HepG2 (cell line): ENCODE data around the gene HSPA1A. TPM values are rescaled to one million over a fixed set of nuclear protein-coding genes. Genes with fewer than 3 reads are reported as not detected.
A peak's percentile ranks its signal among the peaks of the same experiment; 100 is the strongest.

Experiments used
- AKAP8 ChIP-seq: sonication (generic); formaldehyde crosslinking; IDR thresholded peaks from 2 replicates; pipeline ENCODE4 v1.5.1; 2020; ENCODE audit warnings: mild to moderate bottlenecking, missing genetic modification reagents
- ESRRA ChIP-seq: sonication (generic); formaldehyde crosslinking; IDR thresholded peaks from 2 replicates; pipeline ENCODE4 v1.5.1; 2020; ENCODE audit warnings: mild to moderate bottlenecking, low read depth, missing genetic modification reagents
- FOXK2 ChIP-seq: fragments of 450-650 bp; IDR thresholded peaks from 2 replicates; pipeline ENCODE4 v1.6.1; 2016
- GABPB1 ChIP-seq: IDR thresholded peaks from 2 replicates; pipeline ENCODE4 v1.6.1; 2016; ENCODE audit warnings: mild to moderate bottlenecking, missing genetic modification reagents, moderate library complexity, missing compliant biosample characterization
- HDAC1 ChIP-seq: sonication (generic); formaldehyde crosslinking; IDR thresholded peaks from 2 replicates; pipeline ENCODE4 v1.5.1; 2020; ENCODE audit warnings: mild to moderate bottlenecking, missing genetic modification reagents
- HDAC2 ChIP-seq: sonication (generic); formaldehyde crosslinking; IDR thresholded peaks from 2 replicates; pipeline ENCODE4 v1.4.0; 2020; ENCODE audit warnings: missing genetic modification reagents
- HOXD1 ChIP-seq: sonication (generic); formaldehyde crosslinking; IDR thresholded peaks from 2 replicates; pipeline ENCODE4 v1.5.0; 2020; ENCODE audit warnings: missing genetic modification reagents
- POGK ChIP-seq: sonication (generic); formaldehyde crosslinking; conservative IDR thresholded peaks from 2 replicates; pipeline ENCODE4 v1.8.0; 2022; ENCODE audit warnings: mild to moderate bottlenecking, moderate library complexity, missing genetic modification reagents
- RFXANK ChIP-seq: IDR thresholded peaks from 2 replicates; pipeline ENCODE4 v1.6.1; 2016
- RXRB ChIP-seq: IDR thresholded peaks from 2 replicates; pipeline ENCODE4 v1.6.1; 2016; ENCODE audit warnings: borderline replicate concordance, missing genetic modification reagents, missing compliant biosample characterization
- ZBTB8A ChIP-seq: sonication (generic); formaldehyde crosslinking; IDR thresholded peaks from 2 replicates; pipeline ENCODE4 v1.4.0; 2020; ENCODE audit warnings: mild to moderate bottlenecking, low read depth, missing genetic modification reagents, borderline replicate concordance
- ZFP37 ChIP-seq: sonication (generic); formaldehyde crosslinking; IDR thresholded peaks from 2 replicates; pipeline ENCODE4 v1.4.0; 2020; ENCODE audit warnings: missing genetic modification reagents, borderline replicate concordance
- ZFP82 ChIP-seq: sonication (generic); formaldehyde crosslinking; IDR thresholded peaks from 2 replicates; pipeline ENCODE4 v1.5.1; 2020; ENCODE audit warnings: mild to moderate bottlenecking, missing genetic modification reagents, borderline replicate concordance
- ZMYM3 ChIP-seq: sonication (generic); formaldehyde crosslinking; IDR thresholded peaks from 2 replicates; pipeline ENCODE4 v1.5.1; 2020; ENCODE audit warnings: mild to moderate bottlenecking, missing genetic modification reagents
- ZNF260 ChIP-seq: sonication (generic); formaldehyde crosslinking; IDR thresholded peaks from 2 replicates; pipeline ENCODE4 v1.4.0; 2020; ENCODE audit warnings: missing genetic modification reagents, low read depth, mild to moderate bottlenecking, borderline replicate concordance
- ZNF296 ChIP-seq: sonication (generic); formaldehyde crosslinking; conservative IDR thresholded peaks from 2 replicates; pipeline ENCODE4 v1.5.0; 2020; ENCODE audit warnings: mild to moderate bottlenecking, missing genetic modification reagents
- ZNF501 ChIP-seq: sonication (generic); formaldehyde crosslinking; IDR thresholded peaks from 2 replicates; pipeline ENCODE4 v1.5.1; 2020; ENCODE audit warnings: mild to moderate bottlenecking, moderate library complexity, missing genetic modification reagents
- ZNF543 ChIP-seq: sonication (generic); formaldehyde crosslinking; IDR thresholded peaks from 2 replicates; pipeline ENCODE4 v1.4.0; 2020; ENCODE audit warnings: mild to moderate bottlenecking, missing genetic modification reagents
- ZNF562 ChIP-seq: sonication (generic); formaldehyde crosslinking; IDR thresholded peaks from 2 replicates; pipeline ENCODE4 v1.8.0; 2022; ENCODE audit warnings: missing genetic modification reagents, borderline replicate concordance
- ZNF607 ChIP-seq: sonication (generic); formaldehyde crosslinking; IDR thresholded peaks from 2 replicates; pipeline ENCODE4 v1.5.1; 2020; ENCODE audit warnings: missing genetic modification reagents, mild to moderate bottlenecking, borderline replicate concordance
- ZNF784 ChIP-seq: sonication (generic); formaldehyde crosslinking; IDR thresholded peaks from 2 replicates; pipeline ENCODE4 v1.5.1; 2020; ENCODE audit warnings: missing genetic modification reagents, mild to moderate bottlenecking, borderline replicate concordance
- ZSCAN31 ChIP-seq: sonication (generic); formaldehyde crosslinking; IDR thresholded peaks from 2 replicates; pipeline ENCODE4 v1.5.0; 2020; ENCODE audit warnings: low read depth, mild to moderate bottlenecking, missing genetic modification reagents
- polyA plus RNA-seq, 8 experiments: library from polyadenylated mRNA; depleted of rRNA in 3 of 8; stranded (reverse) in 7 of 8; unstranded in 1 of 8; fragments of >200 nt; fragmentation: Illumina TruSeq in 4 of 8; extraction: Trizol in 4 of 8; gene quantifications; 2 replicates each; pipeline versions ENCODE4 v1.2.1 to v1.2.3, GENCODE V29; 2011 to 2016; ENCODE audit warnings: low read depth in 4 of 8, missing spikeins in 1 of 8, mixed read lengths in 1 of 8; ENCODE audit not compliant: insufficient read depth in 1 of 8
- total RNA-seq, 5 experiments: library from RNA; depleted of rRNA; stranded (reverse); fragments of >200 nt; fragmentation: Illumina TruSeq; extraction: Trizol; gene quantifications; 2 replicates each; pipeline ENCODE4 v1.2.3, GENCODE V29; 2016; ENCODE audit warnings: low read depth in 1 of 5
- TF ChIP-seq, protein P1 (sequence below): sonication (generic); formaldehyde crosslinking; IDR thresholded peaks from 2 replicates; pipeline ENCODE4 v1.5.0; 2020; ENCODE audit warnings: missing genetic modification reagents, mild to moderate bottlenecking, borderline replicate concordance
- TF ChIP-seq, protein P2 (sequence below): sonication (generic); formaldehyde crosslinking; conservative IDR thresholded peaks from 2 replicates; pipeline ENCODE4 v1.8.0; 2022; ENCODE audit warnings: missing genetic modification reagents

Gene HSPA1A
- total and polyA plus RNA-seq, 2 of the 13 experiments (the other 11 are each of a cell fraction or from before 2014, with no cell fraction given): 44.5 to 85.0 TPM

DNA sequence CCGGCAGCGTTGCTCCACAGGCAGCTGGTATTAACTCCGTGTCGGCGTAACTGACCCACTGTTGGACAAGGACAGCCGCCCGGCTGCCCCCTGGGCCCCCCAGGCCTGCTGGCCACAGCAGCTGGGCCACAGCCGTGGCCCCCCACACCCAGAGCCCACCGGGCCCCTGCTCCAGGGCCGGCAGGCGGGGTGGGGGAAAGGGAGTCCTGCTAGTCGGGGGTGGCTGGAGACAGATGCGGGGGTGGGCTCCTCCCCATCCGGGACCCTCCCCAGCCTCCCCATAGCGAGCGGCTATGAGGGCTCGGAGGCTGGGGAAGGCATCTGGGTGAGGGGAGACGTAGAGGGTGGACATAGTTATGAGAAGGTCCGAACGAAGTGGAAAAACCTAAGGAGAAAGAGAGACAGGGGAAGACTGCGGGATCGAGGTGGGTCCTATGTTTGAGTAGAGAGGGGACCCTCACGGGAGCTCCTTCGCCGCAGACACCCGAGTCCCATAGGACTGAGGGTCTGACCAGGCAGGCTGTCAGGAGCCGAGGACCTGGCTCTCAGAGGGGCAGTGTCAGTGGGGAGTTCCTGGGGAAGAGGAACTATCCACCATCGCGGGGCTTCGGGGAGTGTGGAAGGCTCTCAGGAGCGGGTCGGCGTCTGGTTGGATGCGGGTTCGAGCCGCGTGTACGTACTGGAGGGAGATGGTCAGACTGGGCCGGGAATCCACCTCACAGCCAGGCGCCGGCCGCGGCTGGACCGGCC lies 20.3 kb upstream of the HSPA1A start (continued):
- TF ChIP-seq, protein P1, sequence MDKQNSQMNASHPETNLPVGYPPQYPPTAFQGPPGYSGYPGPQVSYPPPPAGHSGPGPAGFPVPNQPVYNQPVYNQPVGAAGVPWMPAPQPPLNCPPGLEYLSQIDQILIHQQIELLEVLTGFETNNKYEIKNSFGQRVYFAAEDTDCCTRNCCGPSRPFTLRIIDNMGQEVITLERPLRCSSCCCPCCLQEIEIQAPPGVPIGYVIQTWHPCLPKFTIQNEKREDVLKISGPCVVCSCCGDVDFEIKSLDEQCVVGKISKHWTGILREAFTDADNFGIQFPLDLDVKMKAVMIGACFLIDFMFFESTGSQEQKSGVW (CRISPR knock-in tag): no peak
- no peak for TF ChIP-seq ZMYM3 (CRISPR knock-in tag)
- TF ChIP-seq ZNF296 (CRISPR knock-in tag): no peak
- no peak for TF ChIP-seq ZNF260 (CRISPR knock-in tag)
- TF ChIP-seq ZFP82 (CRISPR knock-in tag): no peak
- TF ChIP-seq, protein P2, sequence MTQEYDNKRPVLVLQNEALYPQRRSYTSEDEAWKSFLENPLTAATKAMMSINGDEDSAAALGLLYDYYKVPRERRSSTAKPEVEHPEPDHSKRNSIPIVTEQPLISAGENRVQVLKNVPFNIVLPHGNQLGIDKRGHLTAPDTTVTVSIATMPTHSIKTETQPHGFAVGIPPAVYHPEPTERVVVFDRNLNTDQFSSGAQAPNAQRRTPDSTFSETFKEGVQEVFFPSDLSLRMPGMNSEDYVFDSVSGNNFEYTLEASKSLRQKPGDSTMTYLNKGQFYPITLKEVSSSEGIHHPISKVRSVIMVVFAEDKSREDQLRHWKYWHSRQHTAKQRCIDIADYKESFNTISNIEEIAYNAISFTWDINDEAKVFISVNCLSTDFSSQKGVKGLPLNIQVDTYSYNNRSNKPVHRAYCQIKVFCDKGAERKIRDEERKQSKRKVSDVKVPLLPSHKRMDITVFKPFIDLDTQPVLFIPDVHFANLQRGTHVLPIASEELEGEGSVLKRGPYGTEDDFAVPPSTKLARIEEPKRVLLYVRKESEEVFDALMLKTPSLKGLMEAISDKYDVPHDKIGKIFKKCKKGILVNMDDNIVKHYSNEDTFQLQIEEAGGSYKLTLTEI (CRISPR knock-in tag): no peak
- TF ChIP-seq ZFP37 (CRISPR knock-in tag): no peak; the same call in 1 of the 2 replicates
- TF ChIP-seq HDAC2 (CRISPR knock-in tag): no peak; the same call in 1 of the 2 replicates
- no peak for TF ChIP-seq RXRB (CRISPR knock-in tag)
- peak; percentile 63; the same call in 1 of the 2 replicates for TF ChIP-seq ZBTB8A (CRISPR knock-in tag)
- TF ChIP-seq HOXD1 (CRISPR knock-in tag): no peak
- no peak for TF ChIP-seq ZSCAN31 (CRISPR knock-in tag)
- TF ChIP-seq HDAC1 (CRISPR knock-in tag): no peak
- peak; percentile 38; the same call in 1 of the 2 replicates for TF ChIP-seq POGK (CRISPR knock-in tag)
- no peak for TF ChIP-seq ZNF784
- no peak for TF ChIP-seq FOXK2
- no peak; the same call in 1 of the 2 replicates for TF ChIP-seq ZNF607 (CRISPR knock-in tag)
- peak; percentile 49; the same call in 1 of the 2 replicates for TF ChIP-seq ZNF543 (CRISPR knock-in tag)
- no peak for TF ChIP-seq RFXANK (CRISPR knock-in tag)
- TF ChIP-seq ESRRA (CRISPR knock-in tag): no peak
- no peak for TF ChIP-seq GABPB1
- no peak for TF ChIP-seq ZNF562 (CRISPR knock-in tag)
- peak; percentile 66 for TF ChIP-seq ZNF501 (CRISPR knock-in tag)
- no peak for TF ChIP-seq AKAP8 (CRISPR knock-in tag)
